ENCODE data around the gene BICDL2.

BICDL2 gene

DNA sequence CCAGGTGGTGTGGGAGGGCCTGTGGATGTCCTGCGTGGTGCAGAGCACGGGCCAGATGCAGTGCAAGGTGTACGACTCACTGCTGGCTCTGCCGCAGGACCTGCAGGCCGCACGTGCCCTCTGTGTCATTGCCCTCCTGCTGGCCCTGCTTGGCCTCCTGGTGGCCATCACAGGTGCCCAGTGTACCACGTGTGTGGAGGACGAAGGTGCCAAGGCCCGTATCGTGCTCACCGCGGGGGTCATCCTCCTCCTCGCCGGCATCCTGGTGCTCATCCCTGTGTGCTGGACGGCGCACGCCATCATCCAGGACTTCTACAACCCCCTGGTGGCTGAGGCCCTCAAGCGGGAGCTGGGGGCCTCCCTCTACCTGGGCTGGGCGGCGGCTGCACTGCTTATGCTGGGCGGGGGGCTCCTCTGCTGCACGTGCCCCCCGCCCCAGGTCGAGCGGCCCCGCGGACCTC lies 23.2 kb downstream of the BICDL2 start:
- Histone ChIP-seq H3K36me3 (no peaks in the 10 kb centered on the region), H3K4me1 (peaks cover 30% of the 10 kb centered on the region), H3K4me3 (no peak overlapping the region), H3K27ac (no peak overlapping the region), H3K27me3 (peaks cover 62% of the 10 kb centered on the region), H3K4me2 (no peak overlapping the region), H4K20me1 (peaks cover 13% of the 10 kb centered on the region; the same call in 1 of the 2 replicates), H3K9ac (no peak overlapping the region), H3K9me3 (no peaks in the 10 kb centered on the region)
- TF ChIP-seq Cebpa-rat (IDR thresholded peaks at IDR 0.05) = no peak

- peak within 1 kb of the TSS; percentile 59 for H3K4me2 ChIP-seq
- no peak within 1 kb of the TSS for H3K27ac ChIP-seq
- no peaks in the 10 kb centered on the region for H3K36me3 ChIP-seq
- H3K9me3 ChIP-seq = no peaks in the 10 kb centered on the region
- no peak within 1 kb of the TSS for H3K9ac ChIP-seq
- TF ChIP-seq Cebpa-rat (IDR thresholded peaks at IDR 0.05) = no peak
- H3K4me3 ChIP-seq = no peak within 1 kb of the TSS
- peaks cover 32% of the 10 kb centered on the region for H3K4me1 ChIP-seq
- H4K20me1 ChIP-seq = peaks cover 13% of the 10 kb centered on the region; the same call in 1 of the 2 replicates
- peaks cover 62% of the 10 kb centered on the region for H3K27me3 ChIP-seq
These were observed 23.8 kb downstream of the BICDL2 start, which contains the start of gene CLDN9 for GRCh38 chr16:3012828-3013420. CLDN9 (plus strand) TSS chr16:3012923; CDS start chr16:3013363, 440 bp downstream.

DNA sequence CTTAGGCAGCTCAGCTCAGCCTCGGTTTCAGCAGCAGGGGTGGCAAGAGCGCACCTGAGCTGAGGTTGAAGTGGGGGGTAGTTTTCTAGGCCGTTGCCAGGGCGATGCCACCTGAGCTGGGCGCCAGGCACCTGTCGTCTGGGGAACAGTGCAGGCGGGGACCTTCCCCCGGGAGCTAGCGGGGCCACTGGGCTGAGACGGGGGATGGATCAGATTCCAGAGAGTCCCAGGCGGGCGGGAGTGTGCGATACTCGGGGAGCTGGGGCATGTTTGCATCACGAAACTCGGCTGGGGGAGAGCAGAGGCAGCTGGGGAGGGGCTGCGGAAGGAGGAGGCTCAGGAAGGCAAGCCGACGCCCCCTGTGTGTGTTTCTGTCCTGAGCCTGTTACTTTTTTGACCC lies 24.5 kb downstream of the BICDL2 start:
- Histone ChIP-seq H3K9me3 (no peaks in the 10 kb centered on the region), H3K4me2 (peak overlapping the region; percentile 59), H3K27ac (no peak overlapping the region), H4K20me1 (peaks cover 13% of the 10 kb centered on the region; the same call in 1 of the 2 replicates), H3K36me3 (no peaks in the 10 kb centered on the region), H3K9ac (no peak overlapping the region), H3K4me1 (peaks cover 37% of the 10 kb centered on the region), H3K27me3 (peaks cover 66% of the 10 kb centered on the region), H3K4me3 (no peak overlapping the region)
- TF ChIP-seq Cebpa-rat (IDR thresholded peaks at IDR 0.05) = no peak

- H3K27ac ChIP-seq = no peak overlapping the region
- peaks cover 13% of the 10 kb centered on the region; the same call in 1 of the 2 replicates for H4K20me1 ChIP-seq
- H3K4me1 ChIP-seq = peaks cover 46% of the 10 kb centered on the region
- TF ChIP-seq Cebpa-rat (IDR thresholded peaks at IDR 0.05) = no peak
- H3K9ac ChIP-seq = no peak overlapping the region
- H3K4me2 ChIP-seq = no peak overlapping the region
- no peaks in the 10 kb centered on the region for H3K36me3 ChIP-seq
- no peak overlapping the region for H3K4me3 ChIP-seq
- peaks cover 81% of the 10 kb centered on the region for H3K27me3 ChIP-seq
- no peaks in the 10 kb centered on the region for H3K9me3 ChIP-seq
These were observed 26.2 kb downstream of the BICDL2 start for GRCh38 chr16:3010510-3010909.

DNA sequence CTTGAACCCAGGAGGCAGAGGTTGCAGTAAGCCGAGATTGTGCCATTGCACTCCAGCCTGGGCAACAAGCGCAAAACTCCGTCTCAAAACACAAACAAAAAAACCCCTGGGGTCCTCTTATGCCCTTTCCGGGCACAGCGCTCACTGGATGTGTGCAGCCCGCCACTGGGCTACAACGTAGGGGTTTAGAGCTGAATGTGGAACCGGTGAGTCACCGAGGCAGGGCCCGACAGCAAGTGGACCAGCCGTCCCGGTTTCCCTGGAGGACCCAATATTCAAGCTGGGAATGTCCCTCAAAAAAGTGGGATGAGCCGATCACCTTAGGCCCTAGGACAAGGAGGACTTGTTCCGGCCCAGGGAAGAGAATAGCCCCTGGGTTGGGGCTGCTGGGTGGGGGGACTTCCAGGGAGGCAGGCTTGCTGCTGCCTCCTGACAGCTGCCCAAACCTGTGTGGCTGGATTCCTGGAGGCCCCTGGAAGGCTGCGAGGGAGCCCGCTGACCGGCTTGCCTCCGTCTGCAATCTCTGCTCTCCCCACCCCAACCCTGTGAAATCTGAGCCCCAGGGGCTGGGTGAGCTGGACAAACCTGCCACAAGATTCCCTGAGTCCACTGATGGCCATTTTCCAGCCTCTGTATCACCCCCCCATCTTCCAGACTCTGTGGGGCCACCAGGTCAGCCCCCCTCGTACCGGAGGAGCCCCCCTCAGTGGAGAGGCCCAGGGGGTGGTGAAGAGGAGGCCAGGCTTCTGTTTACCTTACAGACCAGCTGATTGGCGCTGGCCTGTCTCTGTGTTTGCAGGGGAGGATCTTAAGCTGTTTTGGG lies 27.0 kb downstream of the BICDL2 start:
- Histone ChIP-seq H3K4me1 (peaks cover 46% of the 10 kb centered on the region), H3K4me3 (no peak overlapping the region), H3K36me3 (no peaks in the 10 kb centered on the region), H3K27me3 (peaks cover 87% of the 10 kb centered on the region), H4K20me1 (peaks cover 13% of the 10 kb centered on the region; the same call in 1 of the 2 replicates), H3K9me3 (no peaks in the 10 kb centered on the region), H3K9ac (no peak overlapping the region), H3K4me2 (no peak overlapping the region), H3K27ac (no peak overlapping the region)
- no peak for TF ChIP-seq Cebpa-rat (IDR thresholded peaks at IDR 0.05)

DNA sequence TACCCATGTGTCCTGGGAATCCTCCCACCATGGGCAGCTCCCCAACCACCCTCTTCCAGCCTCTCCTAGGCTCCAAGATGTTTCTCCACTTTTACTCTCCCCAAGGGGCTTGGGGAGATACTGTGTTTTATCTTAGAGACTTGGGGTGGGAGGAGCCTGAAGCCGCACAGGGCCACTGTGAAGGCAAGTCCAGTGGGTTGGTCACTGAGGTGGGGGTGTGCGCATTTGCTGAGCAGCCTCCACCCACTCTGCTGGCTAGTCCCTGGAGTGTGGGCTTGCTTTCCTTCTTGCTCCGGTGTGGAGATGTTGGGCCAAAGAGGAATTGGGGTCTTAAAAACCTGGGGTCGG lies 28.1 kb downstream of the BICDL2 start:
- Histone ChIP-seq H4K20me1 (peaks cover 10% of the 10 kb centered on the region; the same call in 1 of the 2 replicates), H3K4me2 (peak overlapping the region; percentile 98), H3K9me3 (no peaks in the 10 kb centered on the region), H3K9ac (no peak overlapping the region), H3K4me1 (peaks cover 46% of the 10 kb centered on the region), H3K27ac (0 out of 2 replicates have a peak overlapping the region, but pooled peaks have one; percentile 35), H3K4me3 (peak overlapping the region; percentile 50), H3K36me3 (no peaks in the 10 kb centered on the region), H3K27me3 (peaks cover 85% of the 10 kb centered on the region)
- no peak for TF ChIP-seq Cebpa-rat (IDR thresholded peaks at IDR 0.05)

- Histone ChIP-seq H3K27me3 (peaks cover 84% of the 10 kb centered on the region), H3K4me2 (peak overlapping the region; percentile 98), H4K20me1 (peaks cover 4% of the 10 kb centered on the region; the same call in 1 of the 2 replicates), H3K9ac (peak overlapping the region; percentile 3; the same call in 1 of the 2 replicates), H3K27ac (peak overlapping the region; percentile 35; the same call in 1 of the 2 replicates), H3K4me3 (peak overlapping the region; percentile 50), H3K4me1 (peaks cover 44% of the 10 kb centered on the region), H3K9me3 (no peaks in the 10 kb centered on the region), H3K36me3 (no peaks in the 10 kb centered on the region)
- TF ChIP-seq Cebpa-rat (IDR thresholded peaks at IDR 0.05) = no peak
These were observed 28.6 kb downstream of the BICDL2 start for GRCh38 chr16:3007957-3008689.

DNA sequence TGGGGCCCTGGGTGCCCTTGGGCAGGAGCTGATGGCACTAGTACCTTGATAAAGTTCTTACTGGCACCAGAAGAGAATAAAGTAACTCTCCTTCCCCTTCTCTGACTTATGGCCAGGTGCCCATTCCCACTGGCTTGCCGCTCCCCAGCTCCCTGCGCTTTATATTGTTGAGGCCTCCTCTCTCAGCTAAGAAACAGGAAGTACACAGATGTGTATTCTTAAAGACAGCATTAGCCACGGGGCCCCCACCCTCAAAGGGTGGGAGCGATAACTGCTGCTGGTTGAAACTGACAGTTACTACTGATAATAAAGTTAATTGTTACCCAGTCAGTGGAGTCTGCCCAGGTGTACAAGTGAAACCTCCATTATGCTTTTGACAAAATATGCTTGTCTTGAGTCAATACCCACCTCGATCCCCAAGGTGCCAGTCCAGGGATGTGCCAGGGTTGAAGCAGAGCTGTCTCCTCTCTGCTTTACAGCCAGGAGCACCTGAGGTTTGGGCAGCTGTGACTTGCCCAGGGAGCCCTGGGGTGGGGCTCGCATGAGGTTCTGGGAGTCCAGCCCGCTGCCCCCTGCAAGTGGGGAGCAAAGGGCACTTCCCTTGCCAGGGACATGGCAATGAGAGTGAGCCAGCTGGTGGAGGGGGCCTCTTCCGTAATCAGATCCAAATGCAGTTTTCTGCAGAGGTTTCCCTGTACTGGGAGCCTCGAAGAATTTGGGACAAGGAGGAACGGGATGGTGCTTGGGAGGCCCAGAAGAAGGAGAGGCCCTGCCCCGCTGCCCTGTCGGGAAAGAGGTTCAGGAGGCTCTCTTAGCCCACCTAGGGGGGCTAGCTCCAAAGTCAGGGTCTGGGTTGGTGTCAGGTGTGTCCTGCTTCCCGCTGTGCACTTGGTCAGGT lies 29.4 kb downstream of the BICDL2 start:
- peak overlapping the region; percentile 50 for H3K4me3 ChIP-seq
- H3K36me3 ChIP-seq = no peaks in the 10 kb centered on the region
- H3K9ac ChIP-seq = peak overlapping the region; percentile 3; the same call in 1 of the 2 replicates
- H3K9me3 ChIP-seq = no peaks in the 10 kb centered on the region
- peak overlapping the region; percentile 98 for H3K4me2 ChIP-seq
- no peak for TF ChIP-seq Cebpa-rat (IDR thresholded peaks at IDR 0.05)
- no peak overlapping the region for H3K27ac ChIP-seq
- peaks cover 36% of the 10 kb centered on the region for H3K4me1 ChIP-seq
- H3K27me3 ChIP-seq = peaks cover 82% of the 10 kb centered on the region
- no peaks in the 10 kb centered on the region for H4K20me1 ChIP-seq
